ENCODE measurements around the gene IGF2R. TPM values are rescaled to one million over a fixed set of nuclear protein-coding genes. Genes with fewer than 3 reads are reported as not detected.

IGF2R gene
- total RNA-seq, 2 donors from 2014 or later: 50.8 TPM

DNA sequence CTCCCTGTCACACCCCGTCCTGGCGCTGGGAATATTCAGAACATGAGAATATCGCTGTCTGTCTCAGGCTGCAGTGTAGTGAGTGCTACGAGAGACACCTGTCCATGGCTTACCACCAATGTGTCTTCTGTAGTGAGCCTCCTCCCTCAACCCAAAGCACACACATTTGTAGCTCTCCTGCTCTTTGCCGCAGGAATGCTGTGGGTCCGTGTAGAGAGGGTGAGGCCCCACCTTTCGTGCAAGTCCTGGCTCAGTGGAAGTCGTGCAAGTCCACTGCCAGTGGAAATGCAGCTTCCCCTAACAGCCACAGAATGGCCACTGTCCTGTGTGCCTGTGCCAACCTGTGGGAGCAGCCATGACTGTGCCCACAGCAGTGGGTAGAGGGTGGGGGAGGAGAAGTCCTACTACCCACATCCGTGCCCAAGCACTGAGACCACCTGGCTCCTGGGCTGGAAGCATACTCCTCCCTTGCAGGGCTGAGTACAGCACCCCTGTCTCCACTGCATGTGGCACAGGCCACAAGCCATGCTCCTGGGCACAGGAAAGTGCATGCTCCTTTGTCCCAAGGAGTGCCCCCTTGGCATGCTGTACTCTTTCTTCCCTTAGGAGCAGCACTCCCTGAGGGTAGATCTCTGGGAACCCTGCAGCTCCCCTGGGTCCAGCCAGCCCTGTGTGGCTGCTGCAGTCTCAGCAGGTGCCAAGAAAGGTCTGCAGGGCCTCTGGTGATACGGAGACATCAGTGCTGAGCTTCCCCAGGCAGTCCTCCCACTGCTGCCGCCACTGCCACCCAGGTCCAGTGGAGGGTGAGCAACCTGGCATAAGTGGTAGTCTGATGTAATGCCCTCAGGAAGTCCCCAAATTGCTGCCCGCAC is 28.0 kb downstream of the IGF2R start:
- TF ChIP-seq POLR2A (IDR thresholded peaks at IDR 0.05): no peak
- TF ChIP-seq, protein P1, sequence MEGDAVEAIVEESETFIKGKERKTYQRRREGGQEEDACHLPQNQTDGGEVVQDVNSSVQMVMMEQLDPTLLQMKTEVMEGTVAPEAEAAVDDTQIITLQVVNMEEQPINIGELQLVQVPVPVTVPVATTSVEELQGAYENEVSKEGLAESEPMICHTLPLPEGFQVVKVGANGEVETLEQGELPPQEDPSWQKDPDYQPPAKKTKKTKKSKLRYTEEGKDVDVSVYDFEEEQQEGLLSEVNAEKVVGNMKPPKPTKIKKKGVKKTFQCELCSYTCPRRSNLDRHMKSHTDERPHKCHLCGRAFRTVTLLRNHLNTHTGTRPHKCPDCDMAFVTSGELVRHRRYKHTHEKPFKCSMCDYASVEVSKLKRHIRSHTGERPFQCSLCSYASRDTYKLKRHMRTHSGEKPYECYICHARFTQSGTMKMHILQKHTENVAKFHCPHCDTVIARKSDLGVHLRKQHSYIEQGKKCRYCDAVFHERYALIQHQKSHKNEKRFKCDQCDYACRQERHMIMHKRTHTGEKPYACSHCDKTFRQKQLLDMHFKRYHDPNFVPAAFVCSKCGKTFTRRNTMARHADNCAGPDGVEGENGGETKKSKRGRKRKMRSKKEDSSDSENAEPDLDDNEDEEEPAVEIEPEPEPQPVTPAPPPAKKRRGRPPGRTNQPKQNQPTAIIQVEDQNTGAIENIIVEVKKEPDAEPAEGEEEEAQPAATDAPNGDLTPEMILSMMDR (IDR thresholded peaks at IDR 0.05): no peak
- Histone ChIP-seq H3K36me3 (replicated peaks in 1 of 2; ENCODE audit: insufficient read depth in 1 of 2, low read depth in 2 of 2) (no peaks in the 10 kb centered on the region), H3K27ac (no peak overlapping the region), H3K27me3 (no peaks in the 10 kb centered on the region), H3K4me3 (no peak overlapping the region), H3K4me1 (no peaks in the 10 kb centered on the region), H3K9me3 (no peaks in the 10 kb centered on the region)
- no peak for DNase-seq
- WGBS, 2 donors: 92 to 100% methylated on average over 4 to 12 of the region's 12 CpGs
- no peak for ATAC-seq
- intact Hi-C loops (cut with DNase I): no loop called here

DNA sequence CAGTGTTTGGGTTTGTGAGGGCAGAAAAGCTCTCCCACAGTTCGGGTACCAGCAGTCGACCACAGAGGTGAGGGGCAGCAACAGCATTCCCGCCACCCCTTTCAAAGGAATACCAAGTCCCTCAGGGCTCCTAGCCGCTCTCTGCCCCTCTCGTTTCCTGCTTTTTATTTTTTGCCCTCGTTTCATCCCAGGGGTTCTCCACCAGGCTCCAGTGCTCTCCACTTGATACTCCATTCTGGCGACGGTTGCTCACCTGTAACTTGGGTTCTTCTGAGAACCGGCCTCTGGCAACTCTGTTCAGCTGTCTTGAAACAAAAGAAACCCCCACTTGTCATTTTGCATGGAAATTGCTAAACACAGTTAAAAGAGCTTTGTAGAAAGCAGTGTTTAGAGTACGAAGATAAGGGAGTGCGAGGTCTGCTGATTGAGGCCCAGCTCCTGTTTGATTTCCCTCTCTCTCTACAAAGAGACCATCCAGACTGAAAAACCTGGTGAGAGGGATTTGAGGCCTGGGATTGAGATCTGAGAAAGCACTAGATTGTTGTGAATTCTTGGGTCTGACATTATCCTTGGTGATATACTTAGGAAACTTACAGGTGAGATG is 28.7 kb downstream of the IGF2R start:
- TF ChIP-seq POLR2A (IDR thresholded peaks at IDR 0.05): no peak
- TF ChIP-seq, protein P1 (IDR thresholded peaks at IDR 0.05): no peak
- H3K9me3 ChIP-seq: no peaks in the 10 kb centered on the region
- H3K27me3 ChIP-seq: no peaks in the 10 kb centered on the region
- no peak overlapping the region for H3K27ac ChIP-seq
- intact Hi-C loops (cut with DNase I): no loop called here
- ATAC-seq (no peak), DNase-seq (no peak)
- H3K36me3 ChIP-seq (replicated peaks in 1 of 2; ENCODE audit: insufficient read depth in 1 of 2, low read depth in 2 of 2): no peaks in the 10 kb centered on the region
- no peaks in the 10 kb centered on the region for H3K4me1 ChIP-seq
- 82 to 90% methylated on average over 11 of the region's 11 CpGs for WGBS, 2 donors
- no peak overlapping the region for H3K4me3 ChIP-seq

DNA sequence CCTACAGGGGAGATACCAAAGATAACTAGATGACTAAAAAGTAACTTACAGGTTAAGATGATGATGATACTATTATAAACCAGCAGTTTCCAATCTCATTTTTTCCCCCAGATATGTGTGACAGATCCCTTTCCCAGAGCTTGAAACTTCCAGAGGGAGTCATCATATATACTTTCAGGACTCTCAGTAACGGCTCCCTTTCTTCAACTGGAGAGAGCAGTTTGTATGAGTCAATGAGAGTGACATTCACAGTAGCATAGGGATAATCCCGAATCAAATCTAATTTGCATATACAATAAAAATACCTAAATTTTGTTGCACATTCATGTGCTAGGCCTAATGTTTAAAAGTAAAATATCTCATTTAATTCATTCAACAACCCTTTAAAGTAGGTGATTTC is 29.7 kb downstream of the IGF2R start:
- Histone ChIP-seq H3K9me3 (no peaks in the 10 kb centered on the region), H3K36me3 (replicated peaks in 1 of 2; ENCODE audit: insufficient read depth in 1 of 2, low read depth in 2 of 2) (no peaks in the 10 kb centered on the region), H3K4me3 (no peak overlapping the region), H3K4me1 (no peaks in the 10 kb centered on the region), H3K27me3 (no peaks in the 10 kb centered on the region), H3K27ac (no peak overlapping the region)
- no peak for ATAC-seq
- no peak for DNase-seq
- no peak for TF ChIP-seq POLR2A (IDR thresholded peaks at IDR 0.05)
- TF ChIP-seq, protein P1 (IDR thresholded peaks at IDR 0.05): no peak
- 84 to 87% methylated on average over 2 of the region's 2 CpGs for WGBS, 2 donors
- intact Hi-C loops (cut with DNase I): no loop called here

DNA sequence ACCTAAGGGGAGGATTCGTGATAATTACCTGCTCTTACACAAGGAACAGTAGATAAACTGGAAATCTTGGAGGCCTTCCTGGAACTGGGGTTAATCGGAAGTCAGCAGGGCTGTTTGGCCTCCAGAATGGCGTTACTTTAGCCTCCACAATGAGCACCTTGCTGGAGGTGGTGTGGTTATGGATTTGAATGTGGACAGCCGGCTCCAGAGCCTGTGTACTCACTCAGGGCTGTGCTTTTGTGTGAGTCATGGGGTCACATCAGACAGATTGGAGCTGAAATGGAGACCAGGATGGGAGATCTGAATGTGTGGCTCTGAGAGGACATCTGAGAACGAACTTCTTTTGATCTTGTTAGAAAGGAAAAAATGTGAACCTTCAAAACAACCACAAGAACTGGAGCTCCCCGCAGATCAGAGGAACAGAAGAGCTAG is 30.4 kb downstream of the IGF2R start:
- H3K27ac ChIP-seq: no peak overlapping the region
- no peaks in the 10 kb centered on the region for H3K4me1 ChIP-seq
- no peak for TF ChIP-seq POLR2A (IDR thresholded peaks at IDR 0.05)
- TF ChIP-seq, protein P1 (IDR thresholded peaks at IDR 0.05): no peak
- H3K9me3 ChIP-seq: no peaks in the 10 kb centered on the region
- no peak for ATAC-seq
- intact Hi-C loops (cut with DNase I): no loop called here
- H3K36me3 ChIP-seq (replicated peaks in 1 of 2; ENCODE audit: insufficient read depth in 1 of 2, low read depth in 2 of 2): no peaks in the 10 kb centered on the region
- H3K27me3 ChIP-seq: no peaks in the 10 kb centered on the region
- WGBS, 2 donors: 92 to 93% methylated on average over 6 of the region's 6 CpGs
- no peak overlapping the region for H3K4me3 ChIP-seq
- no peak for DNase-seq
